GM10266 (cell line): ENCODE data around the gene HYAL2.

Experiments used
- DNase-seq: peaks from one replicate; pipeline ENCODE4 v3.0.0; 2012; ENCODE audit errors: extremely low spot score
- TF ChIP-seq, protein P1 (sequence below): IDR thresholded peaks from 2 replicates; pipeline ENCODE4 v1.5.1; 2012; ENCODE audit warnings: mild to moderate bottlenecking, low read depth; ENCODE audit not compliant: control insufficient read depth, insufficient read depth; ENCODE audit errors: missing control alignments

Gene HYAL2

DNA sequence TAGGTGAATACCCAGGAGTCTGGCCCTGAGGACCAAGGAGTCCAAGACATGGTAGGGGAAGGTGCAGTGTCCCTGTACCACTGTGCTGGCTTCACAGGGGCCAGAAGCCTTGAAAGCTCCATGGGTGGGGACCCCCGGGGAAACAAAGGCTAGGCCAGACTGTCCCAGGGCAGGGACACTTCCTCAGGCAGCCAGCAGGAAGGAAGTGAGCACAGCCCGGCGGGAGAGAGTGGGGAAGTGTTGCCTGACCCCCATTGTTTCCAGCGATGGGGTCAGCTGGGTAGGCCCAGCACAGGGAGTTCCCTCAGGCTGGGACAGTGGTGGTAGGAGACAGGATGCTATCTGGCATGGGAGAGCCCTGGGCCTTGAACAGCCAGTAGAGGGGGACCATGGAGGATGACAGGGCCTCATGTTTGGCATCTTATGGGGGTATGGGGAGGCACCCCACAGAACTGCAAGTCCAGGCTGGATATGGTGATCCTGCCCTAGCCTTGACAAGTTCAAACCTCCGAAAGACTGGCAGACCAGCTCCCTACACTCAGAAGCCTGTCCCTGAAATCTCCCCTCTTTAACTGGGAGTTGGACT, 1.2 kb upstream of the HYAL2 start:
- TF ChIP-seq, protein P1, sequence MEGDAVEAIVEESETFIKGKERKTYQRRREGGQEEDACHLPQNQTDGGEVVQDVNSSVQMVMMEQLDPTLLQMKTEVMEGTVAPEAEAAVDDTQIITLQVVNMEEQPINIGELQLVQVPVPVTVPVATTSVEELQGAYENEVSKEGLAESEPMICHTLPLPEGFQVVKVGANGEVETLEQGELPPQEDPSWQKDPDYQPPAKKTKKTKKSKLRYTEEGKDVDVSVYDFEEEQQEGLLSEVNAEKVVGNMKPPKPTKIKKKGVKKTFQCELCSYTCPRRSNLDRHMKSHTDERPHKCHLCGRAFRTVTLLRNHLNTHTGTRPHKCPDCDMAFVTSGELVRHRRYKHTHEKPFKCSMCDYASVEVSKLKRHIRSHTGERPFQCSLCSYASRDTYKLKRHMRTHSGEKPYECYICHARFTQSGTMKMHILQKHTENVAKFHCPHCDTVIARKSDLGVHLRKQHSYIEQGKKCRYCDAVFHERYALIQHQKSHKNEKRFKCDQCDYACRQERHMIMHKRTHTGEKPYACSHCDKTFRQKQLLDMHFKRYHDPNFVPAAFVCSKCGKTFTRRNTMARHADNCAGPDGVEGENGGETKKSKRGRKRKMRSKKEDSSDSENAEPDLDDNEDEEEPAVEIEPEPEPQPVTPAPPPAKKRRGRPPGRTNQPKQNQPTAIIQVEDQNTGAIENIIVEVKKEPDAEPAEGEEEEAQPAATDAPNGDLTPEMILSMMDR = no peak
- no peak for DNase-seq

- DNase-seq = no peak
- TF ChIP-seq, protein P1 = no peak
These were observed 601 bp upstream of the HYAL2 start for GRCh38 chr3:50323092-50323600.

GRCh38 chr3:50322115-50322385, 495 bp downstream of the HYAL2 start:
- TF ChIP-seq, protein P1 = no peak

GRCh38 chr3:50321336-50322114, 1.0 kb downstream of the HYAL2 start:
- peak; percentile 94 for DNase-seq
- TF ChIP-seq, protein P1 = peak; percentile 51

More at GRCh38 chr3:50322115-50322385, 495 bp downstream of the HYAL2 start:
- DNase-seq = no peak

GRCh38 chr3:50320853-50321335, 1.7 kb downstream of the HYAL2 start:
- peak; percentile 90 for DNase-seq
- TF ChIP-seq, protein P1 = no peak

DNA sequence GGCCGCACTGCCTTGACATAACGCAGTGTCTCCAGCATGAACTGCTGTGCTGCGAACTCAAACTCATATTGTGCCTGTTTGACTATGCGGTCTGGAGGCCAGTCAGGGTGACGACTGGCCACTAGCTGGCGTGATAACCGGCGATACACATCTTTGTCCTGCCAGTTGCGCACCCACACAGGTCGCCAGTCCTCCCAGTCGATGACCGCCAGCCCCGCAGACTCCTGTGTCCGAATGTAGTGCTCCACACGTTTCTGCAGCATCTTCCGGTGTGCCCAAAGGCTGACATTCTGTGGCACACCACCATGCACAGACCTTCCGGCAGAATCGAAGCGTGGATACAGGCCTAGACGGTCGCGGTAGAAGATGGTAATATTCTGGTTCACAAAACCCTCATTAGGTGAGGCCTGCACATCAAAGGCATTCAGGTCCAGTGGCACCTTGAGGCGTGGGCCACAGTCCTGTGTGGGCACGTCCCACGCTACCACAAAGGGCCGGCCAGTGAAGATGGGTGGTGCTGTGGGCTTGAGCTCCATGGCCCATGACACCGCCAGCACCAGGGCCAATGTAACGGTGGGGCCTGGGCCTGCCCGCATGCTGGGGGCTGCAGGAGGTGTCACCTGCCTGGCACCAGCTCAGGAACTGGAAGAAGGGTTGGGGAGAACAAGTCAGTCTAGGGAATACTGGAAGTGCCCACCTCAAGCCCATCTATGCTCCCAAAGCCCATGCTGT, 2.5 kb downstream of the HYAL2 start:
- no peak for DNase-seq
- TF ChIP-seq, protein P1 = no peak
